Fibroblast of lung (primary cell): ENCODE measurements around the gene TDP1. TPM values are rescaled to one million over a fixed set of nuclear protein-coding genes. Genes with fewer than 3 reads are reported as not detected.

Experiments
- DNase-seq, 2 donors: peaks; one replicate each; pipeline versions ENCODE4 v3.0.0 to v3.0.0-alpha.2; 2010; ENCODE audit warnings: low read depth in 2 of 2
- H2AFZ ChIP-seq: 2 replicates; pipeline ENCODE4 v1.5.1; 2012; ENCODE audit warnings: low read length, control low read depth, inconsistent platforms
- H3K27ac ChIP-seq: 2 replicates; pipeline ENCODE4 v1.5.1; 2011; ENCODE audit warnings: low read length, control low read depth; ENCODE audit not compliant: insufficient read depth
- H3K27me3 ChIP-seq: 2 replicates; pipeline ENCODE4 v1.5.1; 2011; ENCODE audit warnings: mild to moderate bottlenecking, low read length; ENCODE audit not compliant: control insufficient read depth, insufficient read depth
- H3K36me3 ChIP-seq: 2 replicates; pipeline ENCODE4 v1.5.1; 2011; ENCODE audit warnings: low read length; ENCODE audit not compliant: control insufficient read depth, insufficient read depth
- H3K4me1 ChIP-seq: 2 replicates; pipeline ENCODE4 v1.5.1; 2011; ENCODE audit warnings: low read length; ENCODE audit not compliant: control insufficient read depth, insufficient read depth; ENCODE audit errors: extremely low read depth
- H3K4me2 ChIP-seq: 2 replicates; pipeline ENCODE4 v1.5.1; 2011; ENCODE audit warnings: low read length, control low read depth; ENCODE audit not compliant: insufficient read depth; ENCODE audit errors: extremely low read depth
- H3K4me3 ChIP-seq, 4 experiments: fragments of 200-600 bp in 1 of 4; sonication (generic) in 1 of 4; replicated peaks in 1 of 4; 2 replicates each; pipeline ENCODE4 v1.5.1; 2011 to 2016; ENCODE audit warnings: low read length in 4 of 4, low read depth in 3 of 4, mild to moderate bottlenecking in 3 of 4, control low read depth in 2 of 4, inconsistent platforms in 1 of 4, mixed read lengths in 1 of 4; ENCODE audit not compliant: insufficient read depth in 1 of 4; ENCODE audit errors: control extremely low read depth in 1 of 4
- H3K79me2 ChIP-seq: 2 replicates; pipeline ENCODE4 v1.5.1; 2012; ENCODE audit warnings: mild to moderate bottlenecking, low read length, inconsistent platforms; ENCODE audit not compliant: control insufficient read depth, insufficient read depth
- H3K9ac ChIP-seq: 2 replicates; pipeline ENCODE4 v1.5.1; 2011; ENCODE audit warnings: mild to moderate bottlenecking, low read length, control low read depth; ENCODE audit not compliant: insufficient read depth
- H3K9me3 ChIP-seq: 2 replicates; pipeline ENCODE4 v1.5.1; 2012; ENCODE audit warnings: low read depth, low read length; ENCODE audit not compliant: control insufficient read depth, insufficient read depth
- H4K20me1 ChIP-seq: 2 replicates; pipeline ENCODE4 v1.5.1; 2011; ENCODE audit warnings: low read length; ENCODE audit not compliant: control insufficient read depth, insufficient read depth; ENCODE audit errors: extremely low read depth
- CTCF ChIP-seq, 2 donors: IDR thresholded peaks in 1 of 2; conservative IDR thresholded peaks in 1 of 2; 1 replicate in 1 of 2; 2 replicates in 1 of 2; pipeline ENCODE4 v1.5.1; 2011 to 2012; ENCODE audit warnings: low read length in 2 of 2, control low read depth in 1 of 2, inconsistent platforms in 1 of 2, low read depth in 1 of 2, mild to moderate bottlenecking in 1 of 2
- EZH2 ChIP-seq: IDR thresholded peaks from 2 replicates; pipeline ENCODE4 v1.5.1; 2012; ENCODE audit warnings: low read length, control low read depth, mild to moderate bottlenecking; ENCODE audit errors: missing control alignments
- polyA plus RNA-seq, 2 donors: library from polyadenylated mRNA; depleted of rRNA in 1 of 2; stranded (reverse) in 1 of 2; unstranded in 1 of 2; fragments of >200 nt; gene quantifications; 2 replicates each; pipeline ENCODE4 v1.2.1, GENCODE V29; 2011 to 2012; ENCODE audit warnings: missing spikeins in 1 of 2
- total RNA-seq: library from RNA; depleted of rRNA; stranded (reverse); fragments of >200 nt; gene quantifications from 2 replicates; pipeline ENCODE4 v1.2.1, GENCODE V29; 2014

The TDP1 gene
- total and polyA plus RNA-seq, 2 donors (not counting 1 experiment from before 2014, with no cell fraction given) = 11.7 to 13.7 TPM

GRCh38 chr14:89908712-89909450, 46.8 kb upstream of the TDP1 start:
- Histone ChIP-seq H3K27me3 (no peaks in the 10 kb centered on the region), H3K9ac (no peak overlapping the region), H2AFZ (no peak overlapping the region), H3K27ac (no peak overlapping the region), H3K9me3 (no peaks in the 10 kb centered on the region), H3K36me3 (no peaks in the 10 kb centered on the region), H4K20me1 (no peaks in the 10 kb centered on the region), H3K79me2 (no peaks in the 10 kb centered on the region), H3K4me2 (no peak overlapping the region), H3K4me3 (no peak overlapping the region), H3K4me1 (peaks cover 15% of the 10 kb centered on the region)
- TF ChIP-seq CTCF (conservative IDR thresholded peaks at IDR 0.05 in 1 of 2, IDR thresholded peaks at IDR 0.05 in 1 of 2; ENCODE audit: low read depth in 1 of 2, low read length in 2 of 2) (no peak), EZH2 (no peak)
- peak in 1 of 2 donors; percentile 50 for DNase-seq

GRCh38 chr14:89909586-89909985, 46.1 kb upstream of the TDP1 start:
- Histone ChIP-seq H3K9me3 (no peaks in the 10 kb centered on the region), H3K79me2 (no peaks in the 10 kb centered on the region), H3K36me3 (no peaks in the 10 kb centered on the region), H3K4me3 (no peak overlapping the region), H3K27me3 (no peaks in the 10 kb centered on the region), H3K9ac (no peak overlapping the region), H4K20me1 (no peaks in the 10 kb centered on the region), H3K4me2 (no peak overlapping the region), H3K4me1 (peaks cover 15% of the 10 kb centered on the region), H2AFZ (no peak overlapping the region), H3K27ac (no peak overlapping the region)
- TF ChIP-seq CTCF (conservative IDR thresholded peaks at IDR 0.05 in 1 of 2, IDR thresholded peaks at IDR 0.05 in 1 of 2; ENCODE audit: low read depth in 1 of 2, low read length in 2 of 2) (no peak), EZH2 (no peak)
- no peak for DNase-seq

- Histone ChIP-seq H3K27me3 (no peaks in the 10 kb centered on the region), H3K4me3 (no peak overlapping the region), H3K36me3 (no peaks in the 10 kb centered on the region), H3K4me1 (peaks cover 15% of the 10 kb centered on the region), H3K4me2 (no peak overlapping the region), H3K9ac (no peak overlapping the region), H3K79me2 (no peaks in the 10 kb centered on the region), H3K9me3 (no peaks in the 10 kb centered on the region), H2AFZ (no peak overlapping the region), H4K20me1 (no peaks in the 10 kb centered on the region), H3K27ac (no peak overlapping the region)
- DNase-seq = no peak
- no peak for TF ChIP-seq CTCF (conservative IDR thresholded peaks at IDR 0.05 in 1 of 2, IDR thresholded peaks at IDR 0.05 in 1 of 2; ENCODE audit: low read depth in 1 of 2, low read length in 2 of 2)
- no peak for TF ChIP-seq EZH2
Measured at GRCh38 chr14:89910691-89911009, 45.1 kb upstream of the TDP1 start.
